HG02970 (cell line): ENCODE results near the gene EBI3.
"Not testable (repeated sequence)": the region's sequence is repeated elsewhere in the genome, so short reads cannot be mapped to it uniquely, and the experiment has no call there.

Experiments used
- ATAC-seq: cut with Tn5 transposase; IDR thresholded peaks from one replicate; pipeline ENCODE4 v1.9.1; 2021; ENCODE audit warnings: mild to moderate bottlenecking, moderate library complexity, moderate number of reproducible peaks; ENCODE audit not compliant: unreplicated experiment, low FRiP score

Gene EBI3

GRCh38 chr19:4274321-4274686 is 45.0 kb downstream of the EBI3 start:
- ATAC-seq: not testable (repeated sequence)

GRCh38 chr19:4277191-4277696 is 47.9 kb downstream of the EBI3 start:
- ATAC-seq: no peak

- ATAC-seq: no peak
Measured at GRCh38 chr19:4278010-4278409, 48.7 kb downstream of the EBI3 start.

- ATAC-seq: no peak
Measured at GRCh38 chr19:4278419-4279266, 49.3 kb downstream of the EBI3 start, which contains the start of gene SHD. TSS of gene SHD (plus strand) at chr19:4279266. CDS start at chr19:4280064, 798 bp downstream.

GRCh38 chr19:4279267-4279529 is 49.9 kb downstream of the EBI3 start:
- no peak for ATAC-seq

- no peak for ATAC-seq
Measured at GRCh38 chr19:4279530-4280422, 50.5 kb downstream of the EBI3 start.

- no peak for ATAC-seq
Measured at GRCh38 chr19:4284176-4284958, 55.0 kb downstream of the EBI3 start.

- no peak for ATAC-seq
Measured at GRCh38 chr19:4284974-4285373, 55.7 kb downstream of the EBI3 start.

- ATAC-seq: not testable (repeated sequence)
Measured at GRCh38 chr19:4286141-4286540, 56.8 kb downstream of the EBI3 start.
